ENCODE results near the gene MFSD2A.

The MFSD2A gene

GRCh38 chr1:39940980-39941871 lies 13.7 kb upstream of the MFSD2A start:
- Histone ChIP-seq H3K4me1 (ENCODE audit: control insufficient read depth, insufficient read depth, low read length, unreplicated experiment) (no peaks in the 10 kb centered on the region), H3K79me2 (ENCODE audit: control insufficient read depth, insufficient read depth, low read length, unreplicated experiment) (no peaks in the 10 kb centered on the region), H3K27ac (ENCODE audit: low read depth, low read length) (no peak overlapping the region), H2AFZ (ENCODE audit: low read length, unreplicated experiment) (no peak overlapping the region), H3K4me3 (ENCODE audit: low read depth, low read length) (no peak overlapping the region), H3K36me3 (ENCODE audit: insufficient read depth, low read length) (no peaks in the 10 kb centered on the region), H3K27me3 (ENCODE audit: insufficient read depth, low read length) (peaks cover 6% of the 10 kb centered on the region; the same call in 1 of the 2 replicates)

GRCh38 chr1:39943471-39944290 lies 11.3 kb upstream of the MFSD2A start:
- Histone ChIP-seq H3K4me3 (ENCODE audit: low read depth, low read length) (no peak overlapping the region), H3K36me3 (ENCODE audit: insufficient read depth, low read length) (no peaks in the 10 kb centered on the region), H3K79me2 (ENCODE audit: control insufficient read depth, insufficient read depth, low read length, unreplicated experiment) (no peaks in the 10 kb centered on the region), H3K4me1 (ENCODE audit: control insufficient read depth, insufficient read depth, low read length, unreplicated experiment) (no peaks in the 10 kb centered on the region), H2AFZ (ENCODE audit: low read length, unreplicated experiment) (no peak overlapping the region), H3K27ac (ENCODE audit: low read depth, low read length) (no peak overlapping the region), H3K27me3 (ENCODE audit: insufficient read depth, low read length) (peaks cover 6% of the 10 kb centered on the region; the same call in 1 of the 2 replicates)

GRCh38 chr1:39944410-39945112 lies 10.4 kb upstream of the MFSD2A start:
- H2AFZ ChIP-seq (ENCODE audit: low read length, unreplicated experiment), result no peak overlapping the region
- no peaks in the 10 kb centered on the region for H3K79me2 ChIP-seq (ENCODE audit: control insufficient read depth, insufficient read depth, low read length, unreplicated experiment)
- H3K4me3 ChIP-seq (ENCODE audit: low read depth, low read length), result no peak overlapping the region
- H3K27me3 ChIP-seq (ENCODE audit: insufficient read depth, low read length), result peaks cover 6% of the 10 kb centered on the region; the same call in 1 of the 2 replicates
- H3K4me1 ChIP-seq (ENCODE audit: control insufficient read depth, insufficient read depth, low read length, unreplicated experiment), result no peaks in the 10 kb centered on the region
- H3K27ac ChIP-seq (ENCODE audit: low read depth, low read length), result no peak overlapping the region
- H3K36me3 ChIP-seq (ENCODE audit: insufficient read depth, low read length), result no peaks in the 10 kb centered on the region

GRCh38 chr1:39946216-39946615 lies 8.7 kb upstream of the MFSD2A start:
- Histone ChIP-seq H2AFZ (ENCODE audit: low read length, unreplicated experiment) (no peak overlapping the region), H3K4me3 (ENCODE audit: low read depth, low read length) (no peak overlapping the region)

GRCh38 chr1:39947260-39947659 lies 7.7 kb upstream of the MFSD2A start:
- H3K36me3 ChIP-seq (ENCODE audit: insufficient read depth, low read length), result no peaks in the 10 kb centered on the region
- no peaks in the 10 kb centered on the region for H3K79me2 ChIP-seq (ENCODE audit: control insufficient read depth, insufficient read depth, low read length, unreplicated experiment)
- no peak overlapping the region for H3K27ac ChIP-seq (ENCODE audit: low read depth, low read length)
- H3K4me1 ChIP-seq (ENCODE audit: control insufficient read depth, insufficient read depth, low read length, unreplicated experiment), result no peaks in the 10 kb centered on the region
- no peak overlapping the region for H3K4me3 ChIP-seq (ENCODE audit: low read depth, low read length)
- no peak overlapping the region for H2AFZ ChIP-seq (ENCODE audit: low read length, unreplicated experiment)
- peaks cover 6% of the 10 kb centered on the region; the same call in 1 of the 2 replicates for H3K27me3 ChIP-seq (ENCODE audit: insufficient read depth, low read length)

More at GRCh38 chr1:39946216-39946615, 8.7 kb upstream of the MFSD2A start:
- no peak overlapping the region for H3K27ac ChIP-seq (ENCODE audit: low read depth, low read length)
- H3K79me2 ChIP-seq (ENCODE audit: control insufficient read depth, insufficient read depth, low read length, unreplicated experiment), result no peaks in the 10 kb centered on the region
- H3K27me3 ChIP-seq (ENCODE audit: insufficient read depth, low read length), result peaks cover 6% of the 10 kb centered on the region; the same call in 1 of the 2 replicates
- no peaks in the 10 kb centered on the region for H3K36me3 ChIP-seq (ENCODE audit: insufficient read depth, low read length)
- H3K4me1 ChIP-seq (ENCODE audit: control insufficient read depth, insufficient read depth, low read length, unreplicated experiment), result no peaks in the 10 kb centered on the region

- Histone ChIP-seq H2AFZ (ENCODE audit: low read length, unreplicated experiment) (no peak overlapping the region), H3K79me2 (ENCODE audit: control insufficient read depth, insufficient read depth, low read length, unreplicated experiment) (no peaks in the 10 kb centered on the region), H3K36me3 (ENCODE audit: insufficient read depth, low read length) (no peaks in the 10 kb centered on the region), H3K27me3 (ENCODE audit: insufficient read depth, low read length) (no peaks in the 10 kb centered on the region; the same call in 1 of the 2 replicates), H3K4me1 (ENCODE audit: control insufficient read depth, insufficient read depth, low read length, unreplicated experiment) (peaks cover 5% of the 10 kb centered on the region), H3K4me3 (ENCODE audit: low read depth, low read length) (no peak overlapping the region), H3K27ac (ENCODE audit: low read depth, low read length) (no peak overlapping the region)
Measured at GRCh38 chr1:39949891-39950290, 5.1 kb upstream of the MFSD2A start.

GRCh38 chr1:39951926-39952325 lies 3.0 kb upstream of the MFSD2A start:
- Histone ChIP-seq H3K4me1 (ENCODE audit: control insufficient read depth, insufficient read depth, low read length, unreplicated experiment) (peaks cover 11% of the 10 kb centered on the region), H2AFZ (ENCODE audit: low read length, unreplicated experiment) (no peak overlapping the region), H3K79me2 (ENCODE audit: control insufficient read depth, insufficient read depth, low read length, unreplicated experiment) (peaks cover 13% of the 10 kb centered on the region), H3K27me3 (ENCODE audit: insufficient read depth, low read length) (no peaks in the 10 kb centered on the region; the same call in 1 of the 2 replicates), H3K4me3 (ENCODE audit: low read depth, low read length) (no peak overlapping the region), H3K27ac (ENCODE audit: low read depth, low read length) (no peak overlapping the region), H3K36me3 (ENCODE audit: insufficient read depth, low read length) (peaks cover under 1% of the 10 kb centered on the region; the same call in 1 of the 2 replicates)

GRCh38 chr1:39952359-39953110 lies 2.4 kb upstream of the MFSD2A start:
- H3K27me3 ChIP-seq (ENCODE audit: insufficient read depth, low read length), result no peaks in the 10 kb centered on the region; the same call in 1 of the 2 replicates
- no peak overlapping the region for H3K27ac ChIP-seq (ENCODE audit: low read depth, low read length)
- H2AFZ ChIP-seq (ENCODE audit: low read length, unreplicated experiment), result no peak overlapping the region
- peaks cover 18% of the 10 kb centered on the region for H3K79me2 ChIP-seq (ENCODE audit: control insufficient read depth, insufficient read depth, low read length, unreplicated experiment)
- peaks cover 6% of the 10 kb centered on the region; the same call in 1 of the 2 replicates for H3K36me3 ChIP-seq (ENCODE audit: insufficient read depth, low read length)
- H3K4me1 ChIP-seq (ENCODE audit: control insufficient read depth, insufficient read depth, low read length, unreplicated experiment), result peaks cover 17% of the 10 kb centered on the region
- H3K4me3 ChIP-seq (ENCODE audit: low read depth, low read length), result no peak overlapping the region

- Histone ChIP-seq H3K27me3 (ENCODE audit: insufficient read depth, low read length) (no peaks in the 10 kb centered on the region), H2AFZ (ENCODE audit: low read length, unreplicated experiment) (peak overlapping the region; percentile 12), H3K27ac (ENCODE audit: low read depth, low read length) (no peak overlapping the region), H3K79me2 (ENCODE audit: control insufficient read depth, insufficient read depth, low read length, unreplicated experiment) (peaks cover 18% of the 10 kb centered on the region), H3K36me3 (ENCODE audit: insufficient read depth, low read length) (peaks cover 6% of the 10 kb centered on the region; the same call in 1 of the 2 replicates), H3K4me3 (ENCODE audit: low read depth, low read length) (peak overlapping the region; percentile 62), H3K4me1 (ENCODE audit: control insufficient read depth, insufficient read depth, low read length, unreplicated experiment) (peaks cover 20% of the 10 kb centered on the region)
Measured at GRCh38 chr1:39954324-39954869, 548 bp upstream of the MFSD2A start.
